CD4-positive, alpha-beta T cell treated with Interleukin-2 at 100 ng/mL for 4 hours (primary cell): ENCODE measurements around the gene LCN12.

Experiments used
- DNase-seq: peaks from one replicate; pipeline ENCODE4 v3.0.0-alpha.2; 2020; ENCODE audit warnings: low spot score

LCN12 gene

DNA sequence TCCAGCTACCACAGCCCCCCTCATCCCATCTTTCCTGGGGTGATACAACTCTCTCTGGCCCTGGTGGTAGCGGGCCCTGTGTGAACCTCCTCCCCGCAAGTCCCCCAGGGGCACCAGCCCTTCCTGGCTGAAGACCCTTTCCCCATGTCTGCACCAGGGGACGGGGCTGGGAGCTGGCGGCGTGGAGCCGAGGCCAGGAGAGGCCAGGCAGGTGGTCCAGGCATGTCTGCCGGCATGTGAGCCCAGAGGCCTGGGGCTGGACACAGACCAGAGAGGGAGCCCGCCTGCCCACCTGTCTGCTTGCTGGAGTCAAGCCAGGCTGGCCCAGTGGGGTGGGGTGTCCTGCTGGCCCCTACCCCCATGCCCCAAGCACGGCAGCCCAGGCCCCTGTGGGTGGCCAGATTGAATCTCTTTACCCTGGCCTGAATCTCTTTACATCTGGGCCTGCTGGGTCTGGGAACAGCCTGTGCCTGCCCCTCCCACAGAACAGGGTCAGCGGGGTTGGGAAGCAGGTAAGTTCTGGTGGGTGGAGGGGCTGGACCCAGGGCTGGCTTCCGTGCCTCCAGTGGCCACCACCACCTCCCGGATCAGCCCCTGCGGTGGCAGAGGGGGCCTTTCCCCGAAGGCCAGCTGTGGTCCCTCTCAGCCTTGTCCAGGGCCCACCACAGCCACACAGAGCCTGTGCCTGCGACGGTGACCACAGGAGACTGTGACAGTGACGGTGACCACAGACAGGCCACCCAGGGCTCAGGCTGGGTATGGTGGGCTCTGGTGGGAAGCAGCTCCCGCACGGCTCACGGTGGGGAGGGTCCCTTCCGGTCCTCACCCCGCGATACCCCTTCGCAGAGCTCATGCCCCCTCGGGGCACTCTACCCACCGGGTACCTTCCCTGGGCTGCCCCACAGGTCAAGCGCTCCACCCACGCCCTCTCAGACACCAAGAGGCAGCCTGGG is 7.1 kb downstream of the LCN12 start:
- no peak for DNase-seq

GRCh38 chr9:136960212-136960937 is 8.3 kb downstream of the LCN12 start:
- DNase-seq, result peak; percentile 41

GRCh38 chr9:136960938-136961275 is 8.8 kb downstream of the LCN12 start:
- DNase-seq, result no peak

DNA sequence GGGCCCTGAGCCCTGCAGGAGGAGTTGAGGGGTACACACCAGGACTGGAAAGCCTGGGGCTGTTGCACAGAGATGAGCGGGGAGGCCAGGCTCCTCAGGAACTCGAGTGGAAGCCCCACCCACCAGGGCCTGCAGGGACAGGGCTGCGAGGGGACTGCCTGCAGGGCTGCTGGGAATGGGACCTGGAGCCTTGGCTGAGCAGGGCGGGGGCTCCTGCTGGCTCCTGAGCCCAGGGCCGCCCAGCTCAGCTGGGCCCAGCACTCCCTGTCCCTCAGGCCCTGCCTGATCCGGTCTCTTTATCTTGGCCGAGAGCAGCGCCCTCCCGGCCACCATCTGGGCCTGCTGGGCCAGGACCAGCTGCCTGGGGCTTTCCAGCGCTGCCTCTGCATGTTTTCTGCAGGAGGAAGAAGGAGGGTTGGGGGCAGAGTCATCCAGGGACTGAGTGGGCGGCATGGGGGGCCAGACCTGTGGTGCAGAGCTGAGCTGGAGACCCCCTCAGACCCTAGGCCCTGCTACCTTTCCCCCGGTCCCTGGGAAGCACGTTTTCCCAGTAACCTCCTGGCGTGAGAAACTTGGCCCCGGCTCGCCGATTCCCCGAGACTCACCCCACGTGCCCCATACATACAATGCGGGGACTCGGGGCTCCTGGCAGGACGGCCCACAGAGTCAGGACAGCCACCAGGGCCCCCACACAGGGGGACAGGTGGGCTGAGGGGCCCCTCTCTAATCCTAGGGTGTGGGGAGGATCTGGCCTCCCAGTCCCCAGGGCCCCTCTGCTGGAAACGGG is 9.4 kb downstream of the LCN12 start:
- no peak for DNase-seq

- DNase-seq, result no peak
Observed at GRCh38 chr9:136962163-136962562, 10.1 kb downstream of the LCN12 start.

DNA sequence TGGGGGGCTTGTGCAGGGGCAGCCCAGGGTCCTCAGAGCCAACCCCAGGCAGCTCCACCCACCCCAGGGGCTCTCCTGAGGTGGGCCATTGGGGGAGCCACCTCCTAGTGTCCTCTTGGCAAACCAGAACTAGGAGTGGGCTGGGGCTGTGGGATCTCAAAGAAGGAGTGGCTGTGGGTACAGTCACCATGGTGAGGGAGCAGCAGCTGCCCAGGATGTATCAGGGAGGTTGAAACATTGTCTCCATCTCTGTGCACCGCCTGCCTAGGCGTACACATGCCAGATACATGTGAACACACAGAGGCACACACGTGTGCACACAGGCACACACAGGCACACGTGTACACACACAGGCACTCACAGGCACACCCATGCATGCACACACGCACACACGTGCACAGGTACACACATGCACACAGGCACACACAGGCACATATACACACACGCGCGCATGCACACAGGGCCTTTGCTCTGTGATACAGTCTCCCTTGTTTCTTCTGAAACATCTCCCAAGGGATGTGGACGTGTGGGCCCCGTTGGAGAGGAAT is 10.7 kb downstream of the LCN12 start:
- DNase-seq, result no peak

GRCh38 chr9:136963341-136963740 is 11.3 kb downstream of the LCN12 start:
- no peak for DNase-seq

GRCh38 chr9:136963751-136964150 is 11.7 kb downstream of the LCN12 start:
- no peak for DNase-seq

DNA sequence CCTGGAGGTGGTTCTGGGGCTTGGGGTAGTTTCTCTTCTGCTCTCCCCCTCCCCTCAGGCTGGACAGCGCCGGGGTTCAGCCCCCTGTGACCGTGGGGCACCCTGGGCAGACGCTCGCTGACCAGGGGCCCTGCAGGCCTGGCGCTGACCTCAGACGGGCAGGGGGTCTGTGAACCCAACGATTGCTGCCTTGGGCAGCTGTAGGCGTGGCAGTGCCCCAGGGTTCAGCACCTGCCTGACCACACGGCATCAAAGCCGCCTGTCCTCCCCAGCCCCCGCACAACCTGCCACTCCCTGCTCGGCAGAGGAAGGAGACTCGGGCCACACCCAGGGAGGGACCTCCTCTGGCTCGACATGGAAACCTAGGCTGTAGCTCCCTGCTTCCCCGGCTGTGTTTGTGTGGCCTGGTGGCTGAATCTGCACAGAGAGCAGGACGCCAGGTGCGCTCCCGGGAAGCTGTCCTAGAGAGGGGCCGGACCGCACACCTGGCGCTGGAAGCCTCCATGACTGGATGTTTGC is 12.2 kb downstream of the LCN12 start:
- no peak for DNase-seq

GRCh38 chr9:136964833-136965422 is 12.9 kb downstream of the LCN12 start:
- DNase-seq, result no peak

- DNase-seq, result peak; percentile 51
Observed at GRCh38 chr9:136965771-136966484, 13.9 kb downstream of the LCN12 start.

- no peak for DNase-seq
Observed at GRCh38 chr9:136968333-136969127, 16.5 kb downstream of the LCN12 start.

DNA sequence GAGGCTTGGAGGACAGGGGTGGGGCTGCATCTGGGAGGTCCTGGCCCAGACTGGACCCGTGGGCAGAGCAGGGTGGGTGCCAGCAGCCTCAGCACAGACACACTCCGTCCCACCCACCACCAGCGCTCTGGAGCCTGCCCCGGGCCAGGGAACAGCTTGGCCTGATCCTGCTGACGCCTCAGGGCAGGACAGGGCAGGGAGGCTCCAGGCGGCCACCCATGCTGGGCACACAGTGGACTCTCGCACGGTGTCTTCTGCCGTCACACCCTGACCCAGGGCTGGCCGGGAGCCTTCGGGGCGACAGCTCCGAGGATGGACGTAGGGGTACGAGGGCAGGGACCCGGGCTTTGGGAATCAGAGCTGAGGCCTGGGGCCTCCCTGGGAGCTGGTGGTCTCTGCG is 17.1 kb downstream of the LCN12 start:
- no peak for DNase-seq

GRCh38 chr9:136969774-136970173 is 17.7 kb downstream of the LCN12 start:
- no peak for DNase-seq

DNA sequence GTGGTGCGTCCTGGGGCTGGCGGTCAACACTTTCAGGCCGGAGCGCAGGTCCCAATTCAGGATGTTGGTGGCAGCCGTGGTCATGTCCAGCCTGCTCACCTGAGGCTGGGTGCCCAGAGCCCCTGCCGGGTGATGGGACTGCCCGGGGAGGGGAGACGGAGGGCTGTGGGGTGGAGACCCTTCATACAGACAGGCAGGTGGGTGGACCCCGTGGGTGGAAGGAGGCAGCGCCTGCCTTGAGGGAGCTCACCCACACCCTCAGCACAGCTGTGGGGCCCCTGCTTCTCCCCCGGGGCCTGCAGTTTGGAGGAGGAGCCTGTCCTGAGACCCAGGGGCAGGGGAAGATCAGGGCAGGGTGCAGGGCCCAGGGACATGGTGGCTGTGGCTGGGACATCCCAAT is 18.3 kb downstream of the LCN12 start:
- DNase-seq, result no peak

DNA sequence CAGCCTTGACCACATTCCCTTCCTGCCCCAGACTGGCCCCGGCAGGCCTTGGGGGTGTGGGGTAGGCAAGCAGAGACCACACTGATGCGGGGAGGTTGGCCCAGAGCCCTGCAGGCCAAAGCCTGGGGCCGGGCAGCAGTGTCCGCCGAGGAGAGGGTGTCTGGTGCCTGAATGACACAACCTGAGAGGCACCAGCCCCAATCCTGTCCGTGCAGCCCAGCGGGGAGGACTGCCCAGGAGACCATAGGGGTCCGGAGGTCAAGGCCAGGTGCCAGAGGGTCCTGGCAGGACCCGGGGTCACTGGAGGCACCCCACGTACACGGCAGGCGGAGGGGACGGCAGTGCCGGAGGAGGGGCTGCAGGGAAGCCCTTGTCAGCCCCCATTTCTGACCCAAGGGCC is 19.7 kb downstream of the LCN12 start:
- DNase-seq, result no peak

- DNase-seq, result no peak
Observed at GRCh38 chr9:136972335-136972734, 20.3 kb downstream of the LCN12 start.

DNA sequence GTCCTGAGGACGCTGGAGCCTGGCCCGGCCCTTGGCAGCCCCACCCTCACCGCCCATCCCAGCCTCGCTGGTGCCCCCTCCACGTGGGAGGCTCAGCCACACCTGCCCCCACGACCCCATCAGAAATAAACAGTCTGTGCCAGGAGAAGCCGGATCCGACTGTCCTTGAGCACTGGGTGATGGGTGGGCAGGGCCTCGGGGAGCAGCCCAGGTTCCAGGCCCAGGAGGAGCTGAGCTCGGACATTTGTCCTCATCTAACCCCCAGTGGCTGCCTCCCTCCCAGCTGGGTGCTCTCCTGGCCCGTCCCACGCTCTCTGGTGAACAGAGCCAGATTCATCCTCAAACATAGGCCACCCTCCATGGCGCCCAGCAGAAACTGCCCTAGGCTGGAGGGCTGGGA is 20.7 kb downstream of the LCN12 start:
- DNase-seq, result no peak

DNA sequence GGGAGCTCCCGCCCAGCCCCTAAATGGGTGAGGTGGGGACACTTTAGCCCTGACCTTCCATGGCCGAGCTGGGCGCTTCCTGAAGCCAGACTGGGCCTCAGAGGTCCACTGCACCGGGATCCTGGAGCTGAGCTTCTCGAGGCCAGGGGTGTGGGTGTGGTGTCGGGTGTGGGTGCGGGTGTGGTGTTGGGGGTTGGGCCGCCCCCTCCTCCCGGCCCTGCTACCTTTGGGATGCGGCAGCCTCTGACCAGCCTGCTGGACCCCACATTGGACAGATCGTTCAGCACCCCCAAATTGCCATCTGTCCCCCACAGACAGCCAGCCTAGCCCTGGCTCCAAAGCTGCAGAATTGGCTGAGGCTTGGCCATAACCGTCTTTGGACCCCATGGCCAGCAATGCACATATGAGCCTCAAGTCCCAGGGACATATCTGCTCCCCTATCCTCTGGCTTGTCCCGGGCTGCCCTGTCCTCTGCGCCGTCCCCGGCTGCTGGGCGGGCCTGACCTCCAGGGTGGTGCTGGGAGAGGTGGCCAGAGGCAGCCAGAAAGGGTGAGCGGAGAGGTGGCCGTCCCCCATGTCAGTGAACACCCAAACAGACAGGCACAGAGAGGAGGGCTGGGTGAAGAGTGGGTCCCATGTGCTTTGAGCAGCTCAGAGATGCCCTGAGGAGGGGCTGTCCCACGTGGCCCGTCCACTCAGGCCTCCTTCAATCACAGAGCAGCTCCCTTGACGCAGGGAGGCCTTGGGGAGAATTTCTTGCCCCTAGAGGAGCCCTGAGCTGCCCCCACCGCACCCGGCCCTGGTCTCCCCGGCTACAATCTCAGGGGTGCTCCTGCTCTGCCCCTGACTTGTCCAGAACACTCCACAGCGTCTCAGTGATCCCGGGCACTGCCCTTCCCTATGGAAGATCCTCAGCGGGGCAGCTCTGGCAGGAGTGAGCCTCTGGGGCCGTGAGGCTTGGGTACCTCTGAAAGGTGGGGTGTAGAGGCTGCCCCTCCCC is 21.8 kb downstream of the LCN12 start:
- DNase-seq, result no peak
